ENCODE data around the gene FLYWCH2. TPM values are rescaled to one million over a fixed set of nuclear protein-coding genes. Genes with fewer than 3 reads are reported as not detected.

The FLYWCH2 gene
- total and polyA plus RNA-seq, 9 of the 15 experiments (the other 6 are each of a cell fraction or from before 2014, with no cell fraction given) = 0.70 to 55.5 (median 7.6) TPM

DNA sequence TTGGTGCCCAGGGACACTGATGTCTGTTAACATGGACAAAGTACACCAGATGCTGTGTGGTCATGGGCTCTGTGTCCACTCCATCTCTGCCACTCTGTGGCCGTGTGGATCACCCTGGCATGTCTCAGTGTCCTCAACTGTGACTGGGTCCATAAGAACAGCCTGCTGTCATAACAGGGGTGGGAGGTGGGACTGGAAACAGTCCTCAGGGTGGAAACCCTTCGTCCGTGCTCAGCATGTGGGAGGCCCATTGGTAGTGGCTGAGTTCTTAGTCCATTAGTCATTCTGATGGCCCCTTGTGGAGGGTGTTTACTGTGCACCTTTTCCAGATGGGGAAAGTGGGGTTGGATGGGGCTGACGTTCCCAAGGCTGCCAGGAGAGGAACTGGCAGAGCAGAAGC is 12.8 kb downstream of the FLYWCH2 start:
- POLR2A ChIA-PET = interaction anchor here (0.6 to 1.8 kb wide), 2 partner anchors 10 to 13 kb away, joined by 3 to 9 read pairs; partner anchors contain the start of gene FLYWCH2
- Histone ChIP-seq H3K4me3 (no peak overlapping the region), H3K36me3 (ENCODE audit: control insufficient read depth, insufficient read depth, low read length) (no peaks in the 10 kb centered on the region), H3K9me1 (ENCODE audit: control insufficient read depth, insufficient read depth, low read length) (no peaks in the 10 kb centered on the region), H3K4me2 (ENCODE audit: insufficient read depth, low read length) (no peak overlapping the region), H3K79me2 (ENCODE audit: control insufficient read depth, insufficient read depth, low read length) (no peaks in the 10 kb centered on the region), H3K27ac (ENCODE audit: extremely low read depth, low read depth, low read length) (no peak overlapping the region), H4K20me1 (replicated peaks; ENCODE audit: control insufficient read depth, insufficient read depth, low read length) (no peaks in the 10 kb centered on the region), H3K27me3 (ENCODE audit: control insufficient read depth in 2 of 2, insufficient read depth in 2 of 2, low read length in 2 of 2) (no peaks in the 10 kb centered on the region), H3K9me3 (replicated peaks; ENCODE audit: control insufficient read depth, insufficient read depth, low read depth, low read length) (no peaks in the 10 kb centered on the region), H3K9ac (ENCODE audit: insufficient read depth in 1 of 2, low read depth in 2 of 2, low read length in 2 of 2) (peak overlapping the region in 1 of 2 experiments; percentile 52; a peak in 1 of 4 replicates), H2AFZ (ENCODE audit: low read depth, low read length) (no peak overlapping the region), H3K4me1 (replicated peaks in 1 of 2; ENCODE audit: control insufficient read depth in 2 of 2, insufficient read depth in 2 of 2, low read length in 2 of 2) (peaks cover 3 to 42% of the 10 kb centered on the region in 2 experiments; a peak in 4 of 5 replicates)
- no peak for TF ChIP-seq CEBPB (tag; IDR thresholded peaks at IDR 0.05)
- no peak for TF ChIP-seq MTA3 (IDR thresholded peaks at IDR 0.05; ENCODE audit: borderline replicate concordance)
- 0 out of 2 replicates have a peak, but pooled peaks have one; percentile 33 for TF ChIP-seq ZC3H4 (CRISPR knock-in tag; IDR thresholded peaks at IDR 0.05; ENCODE audit: borderline replicate concordance)
- TF ChIP-seq, protein P1, sequence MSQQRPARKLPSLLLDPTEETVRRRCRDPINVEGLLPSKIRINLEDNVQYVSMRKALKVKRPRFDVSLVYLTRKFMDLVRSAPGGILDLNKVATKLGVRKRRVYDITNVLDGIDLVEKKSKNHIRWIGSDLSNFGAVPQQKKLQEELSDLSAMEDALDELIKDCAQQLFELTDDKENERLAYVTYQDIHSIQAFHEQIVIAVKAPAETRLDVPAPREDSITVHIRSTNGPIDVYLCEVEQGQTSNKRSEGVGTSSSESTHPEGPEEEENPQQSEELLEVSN (IDR thresholded peaks at IDR 0.05; ENCODE audit: borderline replicate concordance in 1 of 2, extremely low read depth in 1 of 2, insufficient read depth in 1 of 2, insufficient read length in 1 of 2, low read depth in 1 of 2, low read length in 1 of 2, poor library complexity in 1 of 2, severe bottlenecking in 1 of 2) = peak in 1 of 2 experiments; percentile 17
- FAIRE-seq (no peak), ATAC-seq (peak; percentile 52), DNase-seq (ENCODE audit: extremely low read depth in 1 of 4, low spot score in 3 of 4) (no peak)
- intact Hi-C loops (cut with micrococcal nuclease) = no loop called here
- CTCF ChIA-PET (ENCODE audit: low intra/inter-chr PET ratio) = no interaction called here
- in situ Hi-C loops (cut with MboI) = no loop called here
- WGBS (ENCODE audit: insufficient coverage, low coverage, missing lambda C conversion rate) = 33% methylated on average over 3 of the region's 4 CpGs
- no TSS peak for BruUV-seq (replicated peaks)
